ENCODE data around the gene XG. TPM values are rescaled to one million over a fixed set of nuclear protein-coding genes. Genes with fewer than 3 reads are reported as not detected.
A peak's percentile ranks its signal among the peaks of the same experiment; 100 is the strongest.
"Not testable (repeated sequence)": the region's sequence is repeated elsewhere in the genome, so short reads cannot be mapped to it uniquely, and the experiment has no call there.

XG gene
- total RNA-seq, 2 donors from 2014 or later: 0.34 TPM; not detected in 1

DNA sequence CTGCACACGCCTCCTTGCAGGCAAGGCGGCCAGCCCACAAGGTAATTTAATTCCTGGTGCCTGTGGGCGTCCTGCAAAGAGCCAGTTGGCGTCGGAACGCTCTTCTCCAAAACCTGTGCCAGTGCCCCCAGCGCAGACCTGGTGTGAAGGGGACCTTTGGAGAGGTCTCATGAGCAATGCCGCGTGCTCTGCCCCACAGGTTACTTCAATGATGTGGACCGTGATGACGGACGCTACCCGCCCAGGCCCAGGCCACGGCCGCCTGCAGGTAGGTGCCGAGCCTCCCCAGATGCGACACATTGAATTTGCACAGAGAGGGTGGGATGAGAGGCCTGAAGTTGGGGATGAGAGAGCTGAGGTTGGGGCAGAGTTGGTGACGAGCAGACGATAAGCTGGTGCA lies 42.5 kb downstream of the XG start:
- no peak overlapping the region for H3K4me3 Mint-ChIP-seq
- H3K27ac Mint-ChIP-seq: no peak overlapping the region
- no peak for DNase-seq
- H3K9me3 ChIP-seq (ENCODE audit: control insufficient read depth, low read length, poor library complexity, severe bottlenecking): no peaks in the 10 kb centered on the region
- no peaks in the 10 kb centered on the region for H3K36me3 Mint-ChIP-seq (ENCODE audit: low read depth)
- ATAC-seq: no peak
- no peaks in the 10 kb centered on the region for H3K4me1 Mint-ChIP-seq
- H3K27me3 Mint-ChIP-seq: peaks cover 6% of the 10 kb centered on the region

DNA sequence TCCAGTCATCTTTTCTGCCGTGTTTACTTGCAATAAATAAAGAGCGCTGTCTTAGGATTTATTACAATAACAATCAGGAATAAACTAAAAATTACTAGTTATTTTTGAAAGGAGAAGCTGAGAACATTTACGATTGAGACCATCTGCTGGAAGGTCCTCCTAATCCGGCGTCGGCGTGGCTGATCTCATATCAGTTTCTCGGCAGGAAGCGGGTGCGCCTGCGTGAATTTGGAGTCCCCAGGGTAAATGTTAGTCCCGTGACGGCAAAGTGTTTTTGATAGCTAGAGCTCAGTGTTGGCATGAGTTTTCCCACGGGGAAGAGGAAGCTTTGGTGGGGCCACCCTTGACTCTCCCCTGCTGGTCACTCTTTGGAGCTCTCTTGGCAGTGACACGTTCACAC lies 45.0 kb downstream of the XG start:
- ATAC-seq; H3K9me3 ChIP-seq (ENCODE audit: control insufficient read depth, low read length, poor library complexity, severe bottlenecking); H3K27ac Mint-ChIP-seq; H3K4me1 Mint-ChIP-seq; H3K27me3 Mint-ChIP-seq; DNase-seq; H3K36me3 Mint-ChIP-seq (ENCODE audit: low read depth); H3K4me3 Mint-ChIP-seq: not testable (repeated sequence)

- ATAC-seq: no peak
- Mint-ChIP-seq H3K4me1 (no peaks in the 10 kb centered on the region), H3K36me3 (ENCODE audit: low read depth) (no peaks in the 10 kb centered on the region), H3K27me3 (no peaks in the 10 kb centered on the region), H3K4me3 (no peak overlapping the region), H3K27ac (no peak overlapping the region)
- H3K9me3 ChIP-seq (ENCODE audit: control insufficient read depth, low read length, poor library complexity, severe bottlenecking): no peaks in the 10 kb centered on the region
- DNase-seq: no peak
These were observed 47.5 kb downstream of the XG start for GRCh38 chrX:2799369-2799768.

- H3K4me3 Mint-ChIP-seq; DNase-seq; H3K36me3 Mint-ChIP-seq (ENCODE audit: low read depth); ATAC-seq; H3K27ac Mint-ChIP-seq; H3K4me1 Mint-ChIP-seq; H3K9me3 ChIP-seq (ENCODE audit: control insufficient read depth, low read length, poor library complexity, severe bottlenecking); H3K27me3 Mint-ChIP-seq: not testable (repeated sequence)
These were observed 48.1 kb downstream of the XG start for GRCh38 chrX:2799980-2800379.

- Mint-ChIP-seq H3K36me3 (ENCODE audit: low read depth) (no peaks in the 10 kb centered on the region), H3K27ac (no peak overlapping the region), H3K4me1 (no peaks in the 10 kb centered on the region), H3K27me3 (no peaks in the 10 kb centered on the region), H3K4me3 (no peak overlapping the region)
- H3K9me3 ChIP-seq (ENCODE audit: control insufficient read depth, low read length, poor library complexity, severe bottlenecking): no peaks in the 10 kb centered on the region
- no peak for ATAC-seq
- DNase-seq: no peak
These were observed 49.4 kb downstream of the XG start for GRCh38 chrX:2801223-2801622.

- not testable (repeated sequence) for H3K9me3 ChIP-seq (ENCODE audit: control insufficient read depth, low read length, poor library complexity, severe bottlenecking); DNase-seq; H3K4me3 Mint-ChIP-seq; ATAC-seq; H3K27ac Mint-ChIP-seq; H3K36me3 Mint-ChIP-seq (ENCODE audit: low read depth); H3K27me3 Mint-ChIP-seq; H3K4me1 Mint-ChIP-seq
These were observed 50.7 kb downstream of the XG start for GRCh38 chrX:2802376-2803090.

DNA sequence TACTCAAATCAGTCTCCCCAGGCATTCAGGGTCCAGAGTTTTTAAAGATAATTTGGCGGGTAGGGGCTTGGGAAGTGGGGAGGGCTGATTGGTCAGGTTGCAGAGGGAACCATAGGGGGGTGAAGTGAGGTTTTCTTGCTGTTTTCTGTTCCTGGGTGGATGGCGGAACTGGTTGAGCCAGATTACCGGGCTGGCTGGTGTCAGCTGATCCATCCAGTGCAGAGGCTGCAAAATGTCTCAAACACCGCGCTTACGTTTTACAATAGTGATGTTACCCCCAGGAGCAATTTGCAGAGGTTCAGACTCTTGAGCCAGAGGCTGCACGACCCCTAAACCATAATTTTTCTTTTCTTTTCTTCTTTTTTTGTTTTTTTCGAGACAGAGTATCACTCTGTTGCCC lies 51.6 kb downstream of the XG start:
- H3K27me3 Mint-ChIP-seq; H3K27ac Mint-ChIP-seq; DNase-seq; ATAC-seq; H3K36me3 Mint-ChIP-seq (ENCODE audit: low read depth); H3K4me3 Mint-ChIP-seq; H3K4me1 Mint-ChIP-seq; H3K9me3 ChIP-seq (ENCODE audit: control insufficient read depth, low read length, poor library complexity, severe bottlenecking): not testable (repeated sequence)

DNA sequence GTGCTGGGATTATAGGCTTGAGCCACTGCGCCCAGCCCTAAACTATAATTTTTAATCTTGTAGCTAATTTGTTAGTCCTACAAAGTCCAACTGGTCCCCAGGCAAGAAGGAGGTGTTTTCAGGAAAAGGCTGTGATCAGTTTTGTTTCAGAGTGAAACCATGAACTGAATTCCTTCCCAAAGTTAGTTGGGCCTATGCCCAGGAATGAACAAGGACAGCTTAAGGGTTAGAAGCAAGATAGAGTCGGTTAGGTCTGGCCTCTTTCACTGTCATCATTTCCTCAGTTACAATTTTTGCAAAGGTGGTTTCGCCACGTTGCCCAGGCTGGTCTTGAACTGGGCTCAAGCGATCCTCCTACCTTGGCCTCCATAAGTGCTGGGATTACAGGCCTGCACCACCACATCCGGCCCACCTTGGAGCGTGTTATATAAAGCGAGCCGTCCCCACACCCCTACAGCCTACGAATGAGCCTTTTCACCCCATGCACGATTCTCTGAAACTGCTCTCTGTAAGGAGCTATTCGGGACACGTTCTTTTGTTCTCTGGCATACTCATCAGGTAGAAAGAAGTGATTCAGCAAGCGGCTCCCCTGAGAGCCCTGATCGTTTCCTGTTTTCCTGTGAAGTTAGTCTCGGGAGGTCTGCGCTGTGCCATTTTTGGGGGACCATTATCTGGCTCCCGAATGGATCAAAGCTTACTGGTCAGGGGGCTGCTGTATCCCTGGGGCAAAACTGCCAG lies 52.4 kb downstream of the XG start:
- not testable (repeated sequence) for H3K27me3 Mint-ChIP-seq, DNase-seq

GRCh38 chrX:2804858-2805257 lies 53.0 kb downstream of the XG start:
- H3K4me3 Mint-ChIP-seq; H3K27me3 Mint-ChIP-seq; H3K9me3 ChIP-seq (ENCODE audit: control insufficient read depth, low read length, poor library complexity, severe bottlenecking); H3K36me3 Mint-ChIP-seq (ENCODE audit: low read depth); H3K4me1 Mint-ChIP-seq; H3K27ac Mint-ChIP-seq; DNase-seq; ATAC-seq: not testable (repeated sequence)

More for the DNA sequence above, 52.4 kb downstream of the XG start:
- not testable (repeated sequence) for H3K4me1 Mint-ChIP-seq; H3K4me3 Mint-ChIP-seq; ATAC-seq; H3K9me3 ChIP-seq (ENCODE audit: control insufficient read depth, low read length, poor library complexity, severe bottlenecking); H3K27ac Mint-ChIP-seq; H3K36me3 Mint-ChIP-seq (ENCODE audit: low read depth)

DNA sequence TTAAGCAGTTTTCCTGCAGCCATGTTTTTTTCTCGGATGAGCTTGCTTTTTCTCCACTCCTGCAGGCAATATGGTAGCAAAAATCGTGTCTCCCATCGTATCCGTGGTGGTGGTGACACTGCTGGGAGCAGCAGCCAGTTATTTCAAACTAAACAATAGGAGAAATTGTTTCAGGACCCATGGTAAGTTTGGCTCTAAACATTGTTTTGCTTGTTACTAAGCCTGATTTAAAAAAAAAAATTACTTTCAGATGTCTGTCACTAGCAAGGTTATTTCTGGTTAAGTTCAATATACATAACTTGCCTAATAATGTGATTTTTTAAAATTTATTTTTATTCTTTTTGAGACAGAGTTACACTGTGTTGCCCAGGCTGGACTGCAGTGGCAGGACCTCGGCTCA lies 59.4 kb downstream of the XG start:
- no peak for DNase-seq
- H3K4me3 Mint-ChIP-seq: no peak overlapping the region
- H3K27me3 Mint-ChIP-seq: peaks cover 18% of the 10 kb centered on the region
- no peak overlapping the region for H3K27ac Mint-ChIP-seq
- ATAC-seq: no peak
- no peaks in the 10 kb centered on the region for H3K9me3 ChIP-seq (ENCODE audit: control insufficient read depth, low read length, poor library complexity, severe bottlenecking)
- no peaks in the 10 kb centered on the region for H3K4me1 Mint-ChIP-seq
- no peaks in the 10 kb centered on the region for H3K36me3 Mint-ChIP-seq (ENCODE audit: low read depth)

- ATAC-seq, H3K27ac Mint-ChIP-seq, H3K4me3 Mint-ChIP-seq: not testable (repeated sequence)
These were observed 60.5 kb downstream of the XG start for GRCh38 chrX:2812161-2812907.

GRCh38 chrX:2817036-2817435 lies 65.2 kb downstream of the XG start:
- ATAC-seq: no peak
- Mint-ChIP-seq H3K4me1 (no peaks in the 10 kb centered on the region), H3K4me3 (no peak overlapping the region), H3K27me3 (peaks cover 5% of the 10 kb centered on the region), H3K27ac (no peak overlapping the region), H3K36me3 (ENCODE audit: low read depth) (no peaks in the 10 kb centered on the region)
- DNase-seq: no peak
- no peaks in the 10 kb centered on the region for H3K9me3 ChIP-seq (ENCODE audit: control insufficient read depth, low read length, poor library complexity, severe bottlenecking)

More at GRCh38 chrX:2812161-2812907, 60.5 kb downstream of the XG start:
- DNase-seq: peak in 1 of 3 donors; percentile 20
- peaks cover 18% of the 10 kb centered on the region for H3K27me3 Mint-ChIP-seq
- H3K9me3 ChIP-seq (ENCODE audit: control insufficient read depth, low read length, poor library complexity, severe bottlenecking); H3K36me3 Mint-ChIP-seq (ENCODE audit: low read depth); H3K4me1 Mint-ChIP-seq: not testable (repeated sequence)

GRCh38 chrX:2819345-2820135 lies 67.7 kb downstream of the XG start:
- H3K4me3 Mint-ChIP-seq: no peak overlapping the region
- ATAC-seq (no peak), DNase-seq (no peak)
- peaks cover under 1% of the 10 kb centered on the region for H3K27me3 Mint-ChIP-seq
- H3K4me1 Mint-ChIP-seq: no peaks in the 10 kb centered on the region
- H3K9me3 ChIP-seq (ENCODE audit: control insufficient read depth, low read length, poor library complexity, severe bottlenecking): no peaks in the 10 kb centered on the region
- H3K27ac Mint-ChIP-seq: no peak overlapping the region
- no peaks in the 10 kb centered on the region for H3K36me3 Mint-ChIP-seq (ENCODE audit: low read depth)
